Measurements from ENCODE around the gene TNPO2.

GRCh38 chr19:12655546-12655945 is 68.2 kb downstream of the TNPO2 start:
- no peak for TF ChIP-seq CTCF (conservative IDR thresholded peaks at IDR 0.05; ENCODE audit: low read length)
- no peak for TF ChIP-seq EZH2phosphoT487 (IDR thresholded peaks at IDR 0.05; ENCODE audit: borderline replicate concordance)
